K562 (cell line): Measurements from ENCODE around the gene VIPR2. TPM values are rescaled to one million over a fixed set of nuclear protein-coding genes. Genes with fewer than 3 reads are reported as not detected.

Experiments used
- ASH1L ChIP-seq: fragments of 450-650 bp; IDR thresholded peaks from 2 replicates; pipeline ENCODE4 v1.6.1; 2018; ENCODE audit warnings: borderline replicate concordance, mild to moderate bottlenecking, low read depth; ENCODE audit not compliant: partially characterized antibody
- CBX3 ChIP-seq, 2 experiments: IDR thresholded peaks; 1 replicate in 1 of 2; 2 replicates in 1 of 2; pipeline ENCODE4 v1.6.1; 2012; ENCODE audit warnings: inconsistent platforms in 2 of 2, low read length in 2 of 2, borderline replicate concordance in 1 of 2, control low read depth in 1 of 2
- CSDE1 ChIP-seq, 2 experiments: fragments of 450-650 bp; IDR thresholded peaks; 2 replicates each; pipeline ENCODE4 v1.6.1; 2016; ENCODE audit warnings: mild to moderate bottlenecking in 1 of 2
- DACH1 ChIP-seq: fragments of 450-650 bp; IDR thresholded peaks from 2 replicates; pipeline ENCODE4 v1.6.1; 2018; ENCODE audit not compliant: partially characterized antibody
- DNMT1 ChIP-seq: fragments of 450-650 bp; IDR thresholded peaks from 2 replicates; pipeline ENCODE4 v1.6.1; 2016; ENCODE audit warnings: antibody characterized with exemption, mild to moderate bottlenecking
- MTA1 ChIP-seq: fragments of 450-650 bp; IDR thresholded peaks from 2 replicates; pipeline ENCODE4 v1.6.1; 2017; ENCODE audit warnings: borderline replicate concordance
- NUFIP1 ChIP-seq: fragments of 450-650 bp; IDR thresholded peaks from 2 replicates; pipeline ENCODE4 v1.6.1; 2018; ENCODE audit not compliant: partially characterized antibody
- SLC30A9 ChIP-seq: fragments of 250-450 bp; sonication (Bioruptor Pico); IDR thresholded peaks from 2 replicates; pipeline ENCODE4 v1.8.0; 2022; ENCODE audit warnings: mild to moderate bottlenecking, moderate library complexity
- SMARCA5 ChIP-seq: fragments of 450-650 bp; IDR thresholded peaks from 2 replicates; pipeline ENCODE4 v1.6.1; 2016
- SNRNP70 ChIP-seq: fragments of 200-400 bp; formaldehyde crosslinking; optimal IDR thresholded peaks from 2 replicates; pipeline ENCODE3; 2017; ENCODE audit warnings: low read depth, low read length
- TRIM28 ChIP-seq: fragments of 450-650 bp; IDR thresholded peaks from 2 replicates; pipeline ENCODE4 v1.6.1; 2017
- YBX1 ChIP-seq: fragments of 450-650 bp; IDR thresholded peaks from 2 replicates; pipeline ENCODE4 v1.7.1; 2016; ENCODE audit warnings: mild to moderate bottlenecking
- ZFP30 ChIP-seq: fragments of 250-450 bp; sonication (Bioruptor Pico); IDR thresholded peaks from 2 replicates; pipeline ENCODE4 v1.8.0; 2022; ENCODE audit warnings: moderate library complexity, mild to moderate bottlenecking, inconsistent platforms, borderline replicate concordance
- ZZZ3 ChIP-seq: fragments of 450-650 bp; IDR thresholded peaks from 2 replicates; pipeline ENCODE4 v1.6.1; 2016; ENCODE audit warnings: antibody characterized with exemption, mild to moderate bottlenecking, moderate library complexity
- polyA plus RNA-seq, 8 experiments: library from polyadenylated mRNA; depleted of rRNA in 4 of 8; stranded (reverse) in 5 of 8; unstranded in 3 of 8; fragments of >200 nt; fragmentation: Nextera tagmentation in 2 of 8; fragmentation: Illumina TruSeq in 1 of 8; extraction: Ambion mirVana in 2 of 8; extraction: Trizol in 1 of 8; gene quantifications; 2 replicates each; pipeline versions ENCODE4 v1.2.1 to v1.2.3, GENCODE V29; 2011 to 2014; ENCODE audit warnings: inconsistent platforms in 1 of 8, missing spikeins in 1 of 8
- total RNA-seq, 7 experiments: library from RNA; depleted of rRNA in 6 of 7; stranded (reverse); fragments of >200 nt in 6 of 7; fragmentation: Illumina TruSeq in 2 of 7; extraction: Trizol in 2 of 7; gene quantifications; 2 replicates each; pipeline versions ENCODE4 v1.2.1 to v1.2.3, GENCODE V29; 2011 to 2021; ENCODE audit warnings: low replicate concordance in 1 of 7
- TF ChIP-seq, protein P1 (sequence below): fragments of 450-650 bp; IDR thresholded peaks from 2 replicates; pipeline ENCODE4 v1.6.1; 2016; ENCODE audit warnings: antibody characterized with exemption
- TF ChIP-seq, protein P2 (sequence below): fragments of 450-650 bp; IDR thresholded peaks from 2 replicates; pipeline ENCODE4 v1.6.1; 2016; ENCODE audit warnings: low read depth
- TF ChIP-seq, protein P3 (sequence below): fragments of 450-650 bp; IDR thresholded peaks from 2 replicates; pipeline ENCODE4 v1.6.1; 2016

Gene VIPR2
- total and polyA plus RNA-seq, 9 of the 15 experiments (the other 6 are each of a cell fraction or from before 2014, with no cell fraction given) = 0.04 TPM; not detected in 8

DNA sequence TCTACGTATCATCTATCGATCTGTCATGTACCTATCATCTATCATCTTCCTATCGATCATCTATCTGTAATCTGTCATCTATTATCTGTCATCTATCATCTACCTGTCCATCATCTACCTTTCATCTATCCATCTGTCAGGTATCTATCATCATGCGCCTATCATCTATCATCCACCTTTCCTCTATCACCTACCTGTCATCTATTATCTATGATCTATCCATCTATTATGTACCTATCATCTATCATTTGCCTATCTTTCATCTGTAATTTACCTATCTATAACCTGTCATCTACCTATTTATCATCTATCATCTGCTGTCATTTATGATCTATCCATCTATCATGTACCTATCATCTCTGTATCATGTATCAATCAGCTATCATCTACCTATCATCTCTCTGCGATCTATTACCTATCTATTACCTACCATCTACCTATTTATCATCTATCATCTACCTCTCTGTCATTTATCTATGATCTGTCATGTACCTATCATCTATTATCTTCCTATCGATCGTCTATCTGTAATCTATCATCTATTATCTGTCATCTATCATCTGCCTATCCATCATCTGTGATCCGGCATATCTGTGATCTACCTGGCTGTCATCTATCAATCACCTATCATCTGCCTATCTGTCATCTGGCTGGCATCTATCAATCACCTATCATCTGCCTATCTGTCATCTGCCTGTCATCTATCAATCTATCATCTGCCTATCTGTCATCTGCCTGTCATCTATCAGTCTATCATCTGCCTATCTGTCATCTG, 1.6 kb upstream of the VIPR2 start (continued):
- TF ChIP-seq, protein P1, sequence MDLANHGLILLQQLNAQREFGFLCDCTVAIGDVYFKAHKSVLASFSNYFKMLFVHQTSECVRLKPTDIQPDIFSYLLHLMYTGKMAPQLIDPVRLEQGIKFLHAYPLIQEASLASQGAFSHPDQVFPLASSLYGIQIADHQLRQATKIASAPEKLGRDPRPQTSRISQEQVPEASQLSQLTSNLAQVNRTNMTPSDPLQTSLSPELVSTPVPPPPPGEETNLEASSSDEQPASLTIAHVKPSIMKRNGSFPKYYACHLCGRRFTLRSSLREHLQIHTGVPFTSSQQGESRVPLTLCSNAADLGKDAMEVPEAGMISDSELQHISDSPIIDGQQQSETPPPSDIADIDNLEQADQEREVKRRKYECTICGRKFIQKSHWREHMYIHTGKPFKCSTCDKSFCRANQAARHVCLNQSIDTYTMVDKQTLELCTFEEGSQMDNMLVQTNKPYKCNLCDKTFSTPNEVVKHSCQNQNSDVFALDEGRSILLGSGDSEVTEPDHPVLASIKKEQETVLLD = peak; percentile 58
- TF ChIP-seq YBX1 (peak; percentile 3; the same call in 1 of the 2 replicates), DNMT1 (no peak), MTA1 (peak; percentile 51; the same call in 1 of the 2 replicates), NUFIP1 (peak; percentile 58), ZZZ3 (no peak), CBX3 (IDR thresholded peaks at IDR 0.05; ENCODE audit: borderline replicate concordance in 1 of 2, low read length in 2 of 2) (no peak), SMARCA5 (peak; percentile 69), SNRNP70 (no peak), ZFP30 (CRISPR knock-in tag) (no peak), CSDE1 (IDR thresholded peaks at IDR 0.05) (peak; percentile 38 to 61; a peak in 2 of 4 replicates), DACH1 (peak; percentile 34), TRIM28 (0 out of 2 replicates have a peak, but pooled peaks have one; percentile 31), ASH1L (peak; percentile 25), SLC30A9 (CRISPR knock-in tag) (no peak)
- TF ChIP-seq, protein P2, sequence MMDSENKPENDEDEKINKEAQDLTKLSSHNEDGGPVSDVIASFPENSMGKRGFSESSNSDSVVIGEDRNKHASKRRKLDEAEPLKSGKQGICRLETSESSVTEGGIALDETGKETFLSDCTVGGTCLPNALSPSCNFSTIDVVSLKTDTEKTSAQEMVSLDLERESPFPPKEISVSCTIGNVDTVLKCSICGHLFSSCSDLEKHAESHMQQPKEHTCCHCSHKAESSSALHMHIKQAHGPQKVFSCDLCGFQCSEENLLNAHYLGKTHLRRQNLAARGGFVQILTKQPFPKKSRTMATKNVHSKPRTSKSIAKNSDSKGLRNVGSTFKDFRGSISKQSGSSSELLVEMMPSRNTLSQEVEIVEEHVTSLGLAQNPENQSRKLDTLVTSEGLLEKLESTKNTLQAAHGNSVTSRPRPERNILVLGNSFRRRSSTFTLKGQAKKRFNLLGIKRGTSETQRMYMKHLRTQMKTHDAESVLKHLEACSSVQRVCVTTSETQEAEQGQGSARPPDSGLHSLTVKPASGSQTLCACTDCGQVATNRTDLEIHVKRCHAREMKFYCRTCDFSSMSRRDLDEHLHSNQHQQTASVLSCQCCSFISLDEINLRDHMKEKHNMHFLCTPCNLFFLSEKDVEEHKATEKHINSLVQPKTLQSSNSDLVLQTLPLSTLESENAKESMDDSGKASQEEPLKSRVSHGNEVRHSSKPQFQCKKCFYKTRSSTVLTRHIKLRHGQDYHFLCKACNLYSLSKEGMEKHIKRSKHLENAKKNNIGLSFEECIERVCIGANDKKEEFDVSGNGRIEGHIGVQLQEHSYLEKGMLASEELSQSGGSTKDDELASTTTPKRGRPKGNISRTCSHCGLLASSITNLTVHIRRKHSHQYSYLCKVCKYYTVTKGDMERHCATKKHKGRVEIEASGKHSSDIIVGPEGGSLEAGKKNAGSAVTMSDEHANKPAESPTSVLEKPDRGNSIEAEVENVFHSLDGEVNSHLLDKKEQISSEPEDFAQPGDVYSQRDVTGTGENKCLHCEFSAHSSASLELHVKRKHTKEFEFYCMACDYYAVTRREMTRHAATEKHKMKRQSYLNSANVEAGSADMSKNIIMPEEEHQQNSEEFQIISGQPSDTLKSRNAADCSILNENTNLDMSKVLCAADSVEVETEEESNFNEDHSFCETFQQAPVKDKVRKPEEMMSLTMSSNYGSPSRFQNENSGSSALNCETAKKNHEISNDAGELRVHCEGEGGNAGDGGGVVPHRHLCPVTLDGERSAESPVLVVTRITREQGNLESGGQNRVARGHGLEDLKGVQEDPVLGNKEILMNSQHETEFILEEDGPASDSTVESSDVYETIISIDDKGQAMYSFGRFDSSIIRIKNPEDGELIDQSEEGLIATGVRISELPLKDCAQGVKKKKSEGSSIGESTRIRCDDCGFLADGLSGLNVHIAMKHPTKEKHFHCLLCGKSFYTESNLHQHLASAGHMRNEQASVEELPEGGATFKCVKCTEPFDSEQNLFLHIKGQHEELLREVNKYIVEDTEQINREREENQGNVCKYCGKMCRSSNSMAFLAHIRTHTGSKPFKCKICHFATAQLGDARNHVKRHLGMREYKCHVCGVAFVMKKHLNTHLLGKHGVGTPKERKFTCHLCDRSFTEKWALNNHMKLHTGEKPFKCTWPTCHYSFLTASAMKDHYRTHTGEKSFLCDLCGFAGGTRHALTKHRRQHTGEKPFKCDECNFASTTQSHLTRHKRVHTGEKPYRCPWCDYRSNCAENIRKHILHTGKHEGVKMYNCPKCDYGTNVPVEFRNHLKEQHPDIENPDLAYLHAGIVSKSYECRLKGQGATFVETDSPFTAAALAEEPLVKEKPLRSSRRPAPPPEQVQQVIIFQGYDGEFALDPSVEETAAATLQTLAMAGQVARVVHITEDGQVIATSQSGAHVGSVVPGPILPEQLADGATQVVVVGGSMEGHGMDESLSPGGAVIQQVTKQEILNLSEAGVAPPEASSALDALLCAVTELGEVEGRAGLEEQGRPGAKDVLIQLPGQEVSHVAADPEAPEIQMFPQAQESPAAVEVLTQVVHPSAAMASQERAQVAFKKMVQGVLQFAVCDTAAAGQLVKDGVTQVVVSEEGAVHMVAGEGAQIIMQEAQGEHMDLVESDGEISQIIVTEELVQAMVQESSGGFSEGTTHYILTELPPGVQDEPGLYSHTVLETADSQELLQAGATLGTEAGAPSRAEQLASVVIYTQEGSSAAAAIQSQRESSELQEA = 0 out of 2 replicates have a peak, but pooled peaks have one; percentile 23
- TF ChIP-seq, protein P3, sequence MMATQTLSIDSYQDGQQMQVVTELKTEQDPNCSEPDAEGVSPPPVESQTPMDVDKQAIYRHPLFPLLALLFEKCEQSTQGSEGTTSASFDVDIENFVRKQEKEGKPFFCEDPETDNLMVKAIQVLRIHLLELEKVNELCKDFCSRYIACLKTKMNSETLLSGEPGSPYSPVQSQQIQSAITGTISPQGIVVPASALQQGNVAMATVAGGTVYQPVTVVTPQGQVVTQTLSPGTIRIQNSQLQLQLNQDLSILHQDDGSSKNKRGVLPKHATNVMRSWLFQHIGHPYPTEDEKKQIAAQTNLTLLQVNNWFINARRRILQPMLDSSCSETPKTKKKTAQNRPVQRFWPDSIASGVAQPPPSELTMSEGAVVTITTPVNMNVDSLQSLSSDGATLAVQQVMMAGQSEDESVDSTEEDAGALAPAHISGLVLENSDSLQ = peak; percentile 23; the same call in 1 of the 2 replicates
